Stimulated activated CD8-positive, alpha-beta memory T cell treated with anti-CD3 and anti-CD28 coated beads, Interleukin-15, amount 100 ng/mL, for 48 hours (primary cell): Measurements from ENCODE around the gene ERICH6B.

Source experiments
- DNase-seq, 2 donors: peaks; one replicate each; pipeline ENCODE4 v3.0.0-alpha.2; 2020; ENCODE audit warnings: low read depth in 2 of 2

Gene ERICH6B

GRCh38 chr13:45601680-45602079, 13.9 kb downstream of the ERICH6B start:
- DNase-seq: no peak

- no peak for DNase-seq
Observed at GRCh38 chr13:45598597-45598996, 16.9 kb downstream of the ERICH6B start.

- DNase-seq: no peak
Observed at GRCh38 chr13:45596800-45597475, 18.6 kb downstream of the ERICH6B start.

- no peak for DNase-seq
Observed at GRCh38 chr13:45595965-45596364, 19.6 kb downstream of the ERICH6B start.

- no peak for DNase-seq
Observed at GRCh38 chr13:45594764-45595163, 20.8 kb downstream of the ERICH6B start.

- no peak for DNase-seq
Observed at GRCh38 chr13:45594227-45594626, 21.3 kb downstream of the ERICH6B start.

- no peak for DNase-seq
Observed at GRCh38 chr13:45592758-45593157, 22.8 kb downstream of the ERICH6B start.

GRCh38 chr13:45590066-45590465, 25.5 kb downstream of the ERICH6B start:
- no peak for DNase-seq

- DNase-seq: no peak
Observed at GRCh38 chr13:45587897-45588296, 27.6 kb downstream of the ERICH6B start.

GRCh38 chr13:45584816-45585215, 30.7 kb downstream of the ERICH6B start:
- no peak for DNase-seq

GRCh38 chr13:45582408-45583076, 33.0 kb downstream of the ERICH6B start:
- no peak for DNase-seq

- DNase-seq: no peak
Observed at GRCh38 chr13:45576466-45576865, 39.1 kb downstream of the ERICH6B start.

GRCh38 chr13:45575830-45576180, 39.7 kb downstream of the ERICH6B start:
- no peak for DNase-seq

GRCh38 chr13:45575146-45575829, 40.3 kb downstream of the ERICH6B start:
- no peak for DNase-seq

- no peak for DNase-seq
Observed at GRCh38 chr13:45565331-45565730, 50.2 kb downstream of the ERICH6B start.

- no peak for DNase-seq
Observed at GRCh38 chr13:45564133-45564776, 51.3 kb downstream of the ERICH6B start.

- no peak for DNase-seq
Observed at GRCh38 chr13:45554604-45555109, 60.9 kb downstream of the ERICH6B start.

- DNase-seq: no peak
Observed at GRCh38 chr13:45548281-45548680, 67.3 kb downstream of the ERICH6B start.

- no peak for DNase-seq
Observed at GRCh38 chr13:45546410-45546765, 69.2 kb downstream of the ERICH6B start.

GRCh38 chr13:45545686-45546409, 69.7 kb downstream of the ERICH6B start:
- no peak for DNase-seq

- no peak for DNase-seq
Observed at GRCh38 chr13:45544520-45544919, 71.0 kb downstream of the ERICH6B start.

- no peak for DNase-seq
Observed at GRCh38 chr13:45542878-45543277, 72.7 kb downstream of the ERICH6B start.
